H9 (cell line): ENCODE measurements around the gene LARP7. TPM values are rescaled to one million over a fixed set of nuclear protein-coding genes. Genes with fewer than 3 reads are reported as not detected.

Experiments used
- DNase-seq: peaks from one replicate; pipeline ENCODE4 v3.0.0-alpha.2; 2017
- H2AFZ ChIP-seq: one replicate; pipeline ENCODE4 v1.6.1; 2013; ENCODE audit warnings: mild to moderate bottlenecking, low read length, control low read depth, moderate library complexity
- H2AK5ac ChIP-seq: 2 replicates; pipeline ENCODE4 v1.6.1; 2013; ENCODE audit warnings: low read length, control low read depth, mixed read lengths; ENCODE audit not compliant: insufficient read length
- H2BK120ac ChIP-seq: one replicate; pipeline ENCODE4 v1.6.1; 2013; ENCODE audit warnings: low read depth, mild to moderate bottlenecking, low read length, control low read depth, inconsistent platforms; ENCODE audit not compliant: poor library complexity, severe bottlenecking
- H2BK12ac ChIP-seq: 2 replicates; pipeline ENCODE4 v1.6.1; 2013; ENCODE audit warnings: low read length, control low read depth, mixed read lengths, low read depth; ENCODE audit not compliant: insufficient read length
- H2BK15ac ChIP-seq: 2 replicates; pipeline ENCODE4 v1.6.1; 2013; ENCODE audit warnings: low read depth, low read length, control low read depth
- H2BK20ac ChIP-seq: one replicate; pipeline ENCODE4 v1.6.1; 2013; ENCODE audit warnings: low read depth, mild to moderate bottlenecking, low read length, control low read depth, inconsistent platforms; ENCODE audit not compliant: poor library complexity, severe bottlenecking
- H2BK5ac ChIP-seq: 2 replicates; pipeline ENCODE4 v1.6.1; 2013; ENCODE audit warnings: low read length, control low read depth, mixed read lengths; ENCODE audit not compliant: insufficient read length
- H3K14ac ChIP-seq: 2 replicates; pipeline ENCODE4 v1.6.1; 2013; ENCODE audit warnings: low read length, control low read depth; ENCODE audit not compliant: insufficient read depth
- H3K18ac ChIP-seq: 2 replicates; pipeline ENCODE4 v1.6.1; 2013; ENCODE audit warnings: low read depth, mild to moderate bottlenecking, mixed read lengths, low read length, control low read depth; ENCODE audit not compliant: insufficient read length
- H3K23ac ChIP-seq: 2 replicates; pipeline ENCODE4 v1.6.1; 2013; ENCODE audit warnings: low read length, control low read depth, mixed read lengths, low read depth; ENCODE audit not compliant: insufficient read length
- H3K23me2 ChIP-seq: 2 replicates; pipeline ENCODE4 v1.6.1; 2013; ENCODE audit warnings: low read depth, mild to moderate bottlenecking, mixed read lengths, low read length, control low read depth; ENCODE audit not compliant: insufficient read length, poor library complexity, severe bottlenecking
- H3K27ac ChIP-seq: 2 replicates; pipeline ENCODE4 v1.5.1; 2013; ENCODE audit warnings: low read length, control low read depth, mixed read lengths, low read depth; ENCODE audit not compliant: insufficient read length
- H3K27me3 ChIP-seq: 2 replicates; pipeline ENCODE4 v1.6.1; 2013; ENCODE audit warnings: low read length, control low read depth, inconsistent platforms; ENCODE audit not compliant: insufficient read depth
- H3K4ac ChIP-seq: 2 replicates; pipeline ENCODE4 v1.6.1; 2013; ENCODE audit warnings: low read depth, mild to moderate bottlenecking, control low read depth, inconsistent platforms, low read length, moderate library complexity
- H3K4me1 ChIP-seq: 2 replicates; pipeline ENCODE4 v1.6.1; 2013; ENCODE audit warnings: low read length, control low read depth, inconsistent platforms; ENCODE audit not compliant: insufficient read depth
- H3K4me2 ChIP-seq: 2 replicates; pipeline ENCODE4 v1.6.1; 2013; ENCODE audit warnings: low read length, control low read depth, mixed read lengths; ENCODE audit not compliant: insufficient read length, insufficient read depth
- H3K56ac ChIP-seq: 2 replicates; pipeline ENCODE4 v1.6.1; 2013; ENCODE audit warnings: low read depth, mild to moderate bottlenecking, mixed read lengths, low read length, control low read depth; ENCODE audit not compliant: insufficient read length
- H3K79me1 ChIP-seq: 2 replicates; pipeline ENCODE4 v1.6.1; 2013; ENCODE audit warnings: low read depth, mild to moderate bottlenecking, moderate library complexity, low read length, control low read depth, inconsistent platforms; ENCODE audit not compliant: insufficient read depth, poor library complexity, severe bottlenecking
- H3K79me2 ChIP-seq: 2 replicates; pipeline ENCODE4 v1.6.1; 2013; ENCODE audit warnings: low read length, control low read depth, inconsistent platforms; ENCODE audit not compliant: insufficient read depth
- H3K9ac ChIP-seq: 2 replicates; pipeline ENCODE4 v1.6.1; 2013; ENCODE audit warnings: low read length, control low read depth, mixed read lengths; ENCODE audit not compliant: insufficient read length; ENCODE audit errors: extremely low read depth
- H3K9me3 ChIP-seq: one replicate; pipeline ENCODE4 v1.6.1; 2013; ENCODE audit warnings: low read depth, low read length, inconsistent platforms; ENCODE audit not compliant: control insufficient read depth
- H3T11ph ChIP-seq: one replicate; pipeline ENCODE4 v1.6.1; 2013; ENCODE audit warnings: mild to moderate bottlenecking, low read length, control low read depth, inconsistent platforms
- H4K20me1 ChIP-seq: one replicate; pipeline ENCODE4 v1.6.1; 2013; ENCODE audit not compliant: control insufficient read depth, insufficient read length, insufficient read depth
- H4K5ac ChIP-seq: 2 replicates; pipeline ENCODE4 v1.6.1; 2013; ENCODE audit warnings: low read depth, mild to moderate bottlenecking, mixed read lengths, low read length, control low read depth; ENCODE audit not compliant: insufficient read length
- H4K8ac ChIP-seq: replicated peaks from 2 replicates; pipeline ENCODE4 v1.6.1; 2013; ENCODE audit warnings: low read length, control low read depth, mixed read lengths, low read depth; ENCODE audit not compliant: insufficient read length
- H4K91ac ChIP-seq: 2 replicates; pipeline ENCODE4 v1.6.1; 2013; ENCODE audit warnings: low read depth, mild to moderate bottlenecking, moderate library complexity, mixed read lengths, low read length, control low read depth; ENCODE audit not compliant: insufficient read length
- H3K27ac Mint-ChIP-seq, 3 experiments: 2 replicates in 2 of 3; 3 replicates in 1 of 3; pipeline ENCODE4 v1.8.0; 2020 to 2021; ENCODE audit warnings: mixed read lengths in 3 of 3, mild to moderate bottlenecking in 1 of 3, moderate library complexity in 1 of 3
- H3K27me3 Mint-ChIP-seq: 2 replicates; pipeline ENCODE4 v1.8.0; 2021; ENCODE audit warnings: low read depth, mild to moderate bottlenecking, moderate library complexity, mixed read lengths
- H3K36me3 Mint-ChIP-seq, 3 experiments: 2 replicates in 2 of 3; 3 replicates in 1 of 3; pipeline ENCODE4 v1.8.0; 2020 to 2021; ENCODE audit warnings: low read depth in 3 of 3, mixed read lengths in 3 of 3; ENCODE audit not compliant: insufficient read depth in 1 of 3
- H3K4me1 Mint-ChIP-seq, 2 experiments: 2 replicates each; pipeline ENCODE4 v1.8.0; 2020; ENCODE audit warnings: mixed read lengths in 2 of 2
- H3K4me3 Mint-ChIP-seq, 2 experiments: 2 replicates in 1 of 2; 3 replicates in 1 of 2; pipeline ENCODE4 v1.8.0; 2020 to 2021; ENCODE audit warnings: mild to moderate bottlenecking in 2 of 2, mixed read lengths in 2 of 2, moderate library complexity in 1 of 2
- H3K9me3 Mint-ChIP-seq, 2 experiments: 2 replicates in 1 of 2; 3 replicates in 1 of 2; pipeline ENCODE4 v1.8.0; 2020; ENCODE audit warnings: mild to moderate bottlenecking in 2 of 2, mixed read lengths in 2 of 2, moderate library complexity in 1 of 2
- CTCF ChIP-seq: fragments of 200-600 bp; sonication (generic); conservative IDR thresholded peaks from 3 replicates; pipeline ENCODE4 v1.8.0; 2021; ENCODE audit warnings: antibody characterized with exemption, mild to moderate bottlenecking
- WGBS: extraction: QIAGEN DNeasy Blood & Tissue Kit; methylation state at CpG from one replicate; pipeline ENCODE4 v1.1.7; 2013; ENCODE audit warnings: missing lambda C conversion rate, low lambda C conversion rate, mixed read lengths; ENCODE audit not compliant: insufficient read length; ENCODE audit errors: extremely low coverage; 5-methylcytosine and 5-hydroxymethylcytosine counted together
- total RNA-seq: library from RNA; stranded (reverse); gene quantifications from 2 replicates; pipeline ENCODE4 v1.2.1, GENCODE V29; 2021

The LARP7 gene
- total RNA-seq, 1 experiment from 2014 or later = 37.0 TPM

GRCh38 chr4:112594993-112595392 lies 42.0 kb upstream of the LARP7 start:
- Histone ChIP-seq H4K5ac (no peak overlapping the region), H3K9ac (no peak overlapping the region), H3K23ac (no peak overlapping the region), H3K14ac (no peak overlapping the region), H3K79me2 (no peaks in the 10 kb centered on the region; the same call in 1 of the 2 replicates), H2BK15ac (no peak overlapping the region), H2BK12ac (no peak overlapping the region), H3K23me2 (no peaks in the 10 kb centered on the region), H3K27me3 (no peaks in the 10 kb centered on the region), H3K9me3 (no peaks in the 10 kb centered on the region), H2BK120ac (no peak overlapping the region), H3K18ac (no peak overlapping the region), H2BK20ac (no peak overlapping the region), H2AK5ac (no peak overlapping the region), H4K91ac (no peak overlapping the region), H3T11ph (no peak overlapping the region), H3K4ac (no peak overlapping the region), H4K20me1 (no peaks in the 10 kb centered on the region), H4K8ac (no peak overlapping the region), H2AFZ (no peak overlapping the region), H3K4me1 (no peaks in the 10 kb centered on the region; the same call in 1 of the 2 replicates), H3K27ac (no peak overlapping the region), H3K4me2 (no peak overlapping the region), H2BK5ac (no peak overlapping the region), H3K56ac (no peak overlapping the region), H3K79me1 (no peaks in the 10 kb centered on the region)
- peaks cover 2 to 3% of the 10 kb centered on the region in 2 experiments; a peak in 3 of 4 replicates for H3K4me1 Mint-ChIP-seq
- no peak for TF ChIP-seq CTCF
- WGBS = no CpG with 5 or more reads among the region's 1 CpG
- peaks cover 8 to 33% (median 26%) of the 10 kb centered on the region in 3 experiments; a peak in 6 of 7 replicates for H3K36me3 Mint-ChIP-seq
- no peak for DNase-seq
- no peak overlapping the region; a peak in 1 of 7 replicates for H3K27ac Mint-ChIP-seq
- no peaks in the 10 kb centered on the region for H3K9me3 Mint-ChIP-seq
- no peak overlapping the region for H3K4me3 Mint-ChIP-seq
- no peaks in the 10 kb centered on the region for H3K27me3 Mint-ChIP-seq
